ENCODE results near the gene ITPR2.

DNA sequence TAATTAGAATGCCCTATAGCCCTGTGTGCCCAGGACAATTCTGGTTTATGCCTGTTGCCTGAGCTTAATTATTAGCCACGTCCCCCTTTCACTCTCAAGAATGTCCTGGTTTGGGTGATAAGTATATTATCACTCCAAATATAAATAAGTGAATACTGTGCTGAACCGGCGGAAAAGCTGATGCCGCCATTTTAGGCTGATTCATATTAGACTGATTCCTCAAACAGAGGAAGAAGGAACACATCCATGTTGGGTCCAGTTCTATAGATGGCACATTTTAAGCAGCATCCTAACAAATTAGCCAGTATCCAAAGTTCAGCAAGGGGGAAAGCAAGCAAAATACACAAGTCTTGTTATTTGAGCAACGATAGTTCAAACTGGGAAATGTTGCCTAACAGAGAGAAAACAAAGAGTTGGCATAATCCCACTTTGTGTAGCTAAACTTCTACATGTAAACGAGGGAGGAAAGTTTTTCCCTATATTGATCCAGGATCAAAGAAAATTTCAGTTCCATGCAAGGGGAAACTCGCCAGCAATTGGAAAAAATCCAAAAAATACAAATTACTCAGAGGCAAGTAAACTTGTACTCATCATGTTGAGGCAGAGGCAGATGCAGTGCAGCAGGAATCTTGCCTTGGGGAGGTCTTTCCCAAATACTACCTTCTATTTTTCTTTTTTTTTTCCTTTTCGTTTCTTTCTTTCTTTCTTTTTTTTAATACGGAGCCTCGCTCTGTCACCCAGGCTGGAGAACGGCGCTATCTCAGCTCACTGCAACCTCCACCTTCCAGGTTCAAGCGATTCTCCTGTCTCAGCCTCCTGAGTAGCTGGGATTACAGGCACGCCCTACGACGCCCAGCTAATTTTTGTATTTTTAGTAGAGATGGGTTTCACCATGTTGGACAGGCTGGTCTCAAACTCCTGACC, 96.2 kb downstream of the ITPR2 start:
- no peak for TF ChIP-seq EZH2phosphoT487 (IDR thresholded peaks at IDR 0.05; ENCODE audit: borderline replicate concordance)
- TF ChIP-seq, protein P1, sequence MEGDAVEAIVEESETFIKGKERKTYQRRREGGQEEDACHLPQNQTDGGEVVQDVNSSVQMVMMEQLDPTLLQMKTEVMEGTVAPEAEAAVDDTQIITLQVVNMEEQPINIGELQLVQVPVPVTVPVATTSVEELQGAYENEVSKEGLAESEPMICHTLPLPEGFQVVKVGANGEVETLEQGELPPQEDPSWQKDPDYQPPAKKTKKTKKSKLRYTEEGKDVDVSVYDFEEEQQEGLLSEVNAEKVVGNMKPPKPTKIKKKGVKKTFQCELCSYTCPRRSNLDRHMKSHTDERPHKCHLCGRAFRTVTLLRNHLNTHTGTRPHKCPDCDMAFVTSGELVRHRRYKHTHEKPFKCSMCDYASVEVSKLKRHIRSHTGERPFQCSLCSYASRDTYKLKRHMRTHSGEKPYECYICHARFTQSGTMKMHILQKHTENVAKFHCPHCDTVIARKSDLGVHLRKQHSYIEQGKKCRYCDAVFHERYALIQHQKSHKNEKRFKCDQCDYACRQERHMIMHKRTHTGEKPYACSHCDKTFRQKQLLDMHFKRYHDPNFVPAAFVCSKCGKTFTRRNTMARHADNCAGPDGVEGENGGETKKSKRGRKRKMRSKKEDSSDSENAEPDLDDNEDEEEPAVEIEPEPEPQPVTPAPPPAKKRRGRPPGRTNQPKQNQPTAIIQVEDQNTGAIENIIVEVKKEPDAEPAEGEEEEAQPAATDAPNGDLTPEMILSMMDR (conservative IDR thresholded peaks at IDR 0.05; ENCODE audit: low read length): no peak

Measured in Loucy (cell line).